GM12878 (cell line): ENCODE data around the gene TTYH3.

Experiments used
- ATF7 ChIP-seq: fragments of 450-650 bp; IDR thresholded peaks from 2 replicates; pipeline ENCODE4 v1.6.1; 2016; ENCODE audit warnings: low read depth, mild to moderate bottlenecking
- BHLHE40 ChIP-seq, 2 experiments: fragments of 450-650 bp in 1 of 2; IDR thresholded peaks; 2 replicates each; pipeline ENCODE4 v1.6.1; 2011 to 2017; ENCODE audit warnings: low read depth in 2 of 2, borderline replicate concordance in 1 of 2, improper control_type of control experiment in 1 of 2, low read length in 1 of 2, mild to moderate bottlenecking in 1 of 2
- BRCA1 ChIP-seq: IDR thresholded peaks from 2 replicates; pipeline ENCODE4 v1.6.1; 2011; ENCODE audit warnings: low read depth, low read length, improper control_type of control experiment
- DPF2 ChIP-seq: fragments of 450-650 bp; IDR thresholded peaks from 2 replicates; pipeline ENCODE4 v1.6.1; 2017; ENCODE audit warnings: mild to moderate bottlenecking
- EZH2 ChIP-seq: IDR thresholded peaks from 2 replicates; pipeline ENCODE4 v1.6.1; 2012; ENCODE audit warnings: low read depth, mild to moderate bottlenecking, control low read depth, inconsistent platforms, low read length, borderline replicate concordance; ENCODE audit not compliant: control insufficient read depth
- JUNB ChIP-seq: IDR thresholded peaks from 2 replicates; pipeline ENCODE4 v1.6.1; 2016; ENCODE audit warnings: antibody characterized with exemption, mild to moderate bottlenecking
- NFXL1 ChIP-seq: fragments of 450-650 bp; IDR thresholded peaks from 2 replicates; pipeline ENCODE4 v1.6.1; 2017; ENCODE audit warnings: antibody characterized with exemption, mild to moderate bottlenecking, borderline replicate concordance
- POLR2AphosphoS2 ChIP-seq: IDR thresholded peaks from 2 replicates; pipeline ENCODE4 v1.6.1; 2011; ENCODE audit warnings: low read depth, mild to moderate bottlenecking, low read length, improper control_type of control experiment, moderate library complexity
- POLR2AphosphoS5 ChIP-seq: IDR thresholded peaks from 2 replicates; pipeline ENCODE4 v1.6.1; 2011; ENCODE audit warnings: mild to moderate bottlenecking, low read length, inconsistent platforms
- RB1 ChIP-seq: fragments of 450-650 bp; formaldehyde crosslinking; IDR thresholded peaks from 2 replicates; pipeline ENCODE4 v1.6.1; 2017; ENCODE audit warnings: mild to moderate bottlenecking, borderline replicate concordance
- SMC3 ChIP-seq: IDR thresholded peaks from 2 replicates; pipeline ENCODE4 v1.6.1; 2011; ENCODE audit warnings: low read length, improper control_type of control experiment, borderline replicate concordance
- SRF ChIP-seq, 2 experiments: IDR thresholded peaks; 2 replicates each; pipeline ENCODE4 v1.6.1; 2011; ENCODE audit warnings: low read depth in 2 of 2, low read length in 2 of 2, mild to moderate bottlenecking in 1 of 2, moderate library complexity in 1 of 2
- TF ChIP-seq, protein P1 (sequence below), 3 experiments: IDR thresholded peaks in 2 of 3; conservative IDR thresholded peaks in 1 of 3; 2 replicates each; pipeline ENCODE4 v1.5.1; 2011; ENCODE audit warnings: low read depth in 3 of 3, low read length in 3 of 3, mild to moderate bottlenecking in 3 of 3, control low read depth in 2 of 3, moderate library complexity in 2 of 3, inconsistent platforms in 1 of 3, mixed read lengths in 1 of 3; ENCODE audit not compliant: control insufficient read depth in 2 of 3, insufficient read depth in 1 of 3; ENCODE audit errors: extremely low read depth in 1 of 3
- TF ChIP-seq, protein P2 (sequence below): fragments of 450-650 bp; IDR thresholded peaks from 2 replicates; pipeline ENCODE4 v1.6.1; 2014; ENCODE audit warnings: mild to moderate bottlenecking

DNA sequence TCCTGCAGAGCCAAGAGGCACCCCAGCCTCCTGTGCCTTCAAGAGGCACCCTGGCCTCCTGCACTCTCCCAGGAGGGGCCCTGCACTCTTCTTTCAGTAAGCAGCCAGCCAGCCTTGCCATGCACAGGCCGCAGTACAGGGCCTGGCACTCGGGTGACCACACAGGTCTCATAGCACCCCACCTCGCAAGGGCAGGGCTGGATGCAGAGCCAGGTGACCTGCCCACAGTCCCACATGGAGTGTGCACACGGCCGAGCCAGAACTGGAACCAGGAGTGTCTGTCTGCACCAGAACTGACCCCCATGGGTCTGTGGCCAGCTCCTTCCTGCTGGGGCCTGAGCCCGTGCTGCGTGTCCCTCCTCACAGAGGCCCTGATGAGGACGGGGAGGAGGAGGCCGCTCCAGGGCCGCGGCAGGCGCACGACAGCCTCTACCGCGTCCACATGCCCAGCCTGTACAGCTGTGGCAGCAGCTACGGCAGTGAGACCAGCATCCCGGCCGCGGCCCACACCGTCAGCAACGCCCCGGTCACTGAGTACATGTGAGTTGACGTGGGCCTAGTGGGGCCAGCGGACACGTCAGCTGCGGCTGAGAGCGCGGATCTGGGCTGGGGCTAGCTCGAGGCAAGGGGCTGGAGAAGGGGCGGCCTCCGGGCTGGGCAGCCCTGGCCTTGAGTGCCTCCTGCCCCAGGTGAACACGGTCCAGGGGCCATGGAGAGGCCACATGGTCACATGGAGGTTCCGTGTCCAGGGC, 26.3 kb downstream of the TTYH3 start:
- no peak for TF ChIP-seq EZH2
- TF ChIP-seq POLR2AphosphoS5 = no peak
- TF ChIP-seq JUNB = no peak
- TF ChIP-seq POLR2AphosphoS2 = no peak
- TF ChIP-seq, protein P1, sequence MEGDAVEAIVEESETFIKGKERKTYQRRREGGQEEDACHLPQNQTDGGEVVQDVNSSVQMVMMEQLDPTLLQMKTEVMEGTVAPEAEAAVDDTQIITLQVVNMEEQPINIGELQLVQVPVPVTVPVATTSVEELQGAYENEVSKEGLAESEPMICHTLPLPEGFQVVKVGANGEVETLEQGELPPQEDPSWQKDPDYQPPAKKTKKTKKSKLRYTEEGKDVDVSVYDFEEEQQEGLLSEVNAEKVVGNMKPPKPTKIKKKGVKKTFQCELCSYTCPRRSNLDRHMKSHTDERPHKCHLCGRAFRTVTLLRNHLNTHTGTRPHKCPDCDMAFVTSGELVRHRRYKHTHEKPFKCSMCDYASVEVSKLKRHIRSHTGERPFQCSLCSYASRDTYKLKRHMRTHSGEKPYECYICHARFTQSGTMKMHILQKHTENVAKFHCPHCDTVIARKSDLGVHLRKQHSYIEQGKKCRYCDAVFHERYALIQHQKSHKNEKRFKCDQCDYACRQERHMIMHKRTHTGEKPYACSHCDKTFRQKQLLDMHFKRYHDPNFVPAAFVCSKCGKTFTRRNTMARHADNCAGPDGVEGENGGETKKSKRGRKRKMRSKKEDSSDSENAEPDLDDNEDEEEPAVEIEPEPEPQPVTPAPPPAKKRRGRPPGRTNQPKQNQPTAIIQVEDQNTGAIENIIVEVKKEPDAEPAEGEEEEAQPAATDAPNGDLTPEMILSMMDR (IDR thresholded peaks at IDR 0.05 in 2 of 3, conservative IDR thresholded peaks at IDR 0.05 in 1 of 3; ENCODE audit: control insufficient read depth in 2 of 3, extremely low read depth in 1 of 3, insufficient read depth in 1 of 3, low read depth in 3 of 3, low read length in 3 of 3) = no peak
- TF ChIP-seq SRF (IDR thresholded peaks at IDR 0.05; ENCODE audit: low read depth in 2 of 2, low read length in 2 of 2) = no peak
- TF ChIP-seq RB1 = no peak
- TF ChIP-seq, protein P2, sequence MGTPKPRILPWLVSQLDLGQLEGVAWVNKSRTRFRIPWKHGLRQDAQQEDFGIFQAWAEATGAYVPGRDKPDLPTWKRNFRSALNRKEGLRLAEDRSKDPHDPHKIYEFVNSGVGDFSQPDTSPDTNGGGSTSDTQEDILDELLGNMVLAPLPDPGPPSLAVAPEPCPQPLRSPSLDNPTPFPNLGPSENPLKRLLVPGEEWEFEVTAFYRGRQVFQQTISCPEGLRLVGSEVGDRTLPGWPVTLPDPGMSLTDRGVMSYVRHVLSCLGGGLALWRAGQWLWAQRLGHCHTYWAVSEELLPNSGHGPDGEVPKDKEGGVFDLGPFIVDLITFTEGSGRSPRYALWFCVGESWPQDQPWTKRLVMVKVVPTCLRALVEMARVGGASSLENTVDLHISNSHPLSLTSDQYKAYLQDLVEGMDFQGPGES = no peak
- no peak for TF ChIP-seq BRCA1
- TF ChIP-seq DPF2 = no peak
- TF ChIP-seq SMC3 = no peak
- TF ChIP-seq NFXL1 = no peak
- TF ChIP-seq BHLHE40 (IDR thresholded peaks at IDR 0.05; ENCODE audit: borderline replicate concordance in 1 of 2, low read depth in 2 of 2, low read length in 1 of 2) = no peak
- no peak for TF ChIP-seq ATF7
